ENCODE data around the gene GTF3C1.
"Not testable (repeated sequence)": the region's sequence is repeated elsewhere in the genome, so short reads cannot be mapped to it uniquely, and the experiment has no call there.

Gene GTF3C1, protein sequence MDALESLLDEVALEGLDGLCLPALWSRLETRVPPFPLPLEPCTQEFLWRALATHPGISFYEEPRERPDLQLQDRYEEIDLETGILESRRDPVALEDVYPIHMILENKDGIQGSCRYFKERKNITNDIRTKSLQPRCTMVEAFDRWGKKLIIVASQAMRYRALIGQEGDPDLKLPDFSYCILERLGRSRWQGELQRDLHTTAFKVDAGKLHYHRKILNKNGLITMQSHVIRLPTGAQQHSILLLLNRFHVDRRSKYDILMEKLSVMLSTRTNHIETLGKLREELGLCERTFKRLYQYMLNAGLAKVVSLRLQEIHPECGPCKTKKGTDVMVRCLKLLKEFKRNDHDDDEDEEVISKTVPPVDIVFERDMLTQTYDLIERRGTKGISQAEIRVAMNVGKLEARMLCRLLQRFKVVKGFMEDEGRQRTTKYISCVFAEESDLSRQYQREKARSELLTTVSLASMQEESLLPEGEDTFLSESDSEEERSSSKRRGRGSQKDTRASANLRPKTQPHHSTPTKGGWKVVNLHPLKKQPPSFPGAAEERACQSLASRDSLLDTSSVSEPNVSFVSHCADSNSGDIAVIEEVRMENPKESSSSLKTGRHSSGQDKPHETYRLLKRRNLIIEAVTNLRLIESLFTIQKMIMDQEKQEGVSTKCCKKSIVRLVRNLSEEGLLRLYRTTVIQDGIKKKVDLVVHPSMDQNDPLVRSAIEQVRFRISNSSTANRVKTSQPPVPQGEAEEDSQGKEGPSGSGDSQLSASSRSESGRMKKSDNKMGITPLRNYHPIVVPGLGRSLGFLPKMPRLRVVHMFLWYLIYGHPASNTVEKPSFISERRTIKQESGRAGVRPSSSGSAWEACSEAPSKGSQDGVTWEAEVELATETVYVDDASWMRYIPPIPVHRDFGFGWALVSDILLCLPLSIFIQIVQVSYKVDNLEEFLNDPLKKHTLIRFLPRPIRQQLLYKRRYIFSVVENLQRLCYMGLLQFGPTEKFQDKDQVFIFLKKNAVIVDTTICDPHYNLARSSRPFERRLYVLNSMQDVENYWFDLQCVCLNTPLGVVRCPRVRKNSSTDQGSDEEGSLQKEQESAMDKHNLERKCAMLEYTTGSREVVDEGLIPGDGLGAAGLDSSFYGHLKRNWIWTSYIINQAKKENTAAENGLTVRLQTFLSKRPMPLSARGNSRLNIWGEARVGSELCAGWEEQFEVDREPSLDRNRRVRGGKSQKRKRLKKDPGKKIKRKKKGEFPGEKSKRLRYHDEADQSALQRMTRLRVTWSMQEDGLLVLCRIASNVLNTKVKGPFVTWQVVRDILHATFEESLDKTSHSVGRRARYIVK (N-terminal part only)

DNA sequence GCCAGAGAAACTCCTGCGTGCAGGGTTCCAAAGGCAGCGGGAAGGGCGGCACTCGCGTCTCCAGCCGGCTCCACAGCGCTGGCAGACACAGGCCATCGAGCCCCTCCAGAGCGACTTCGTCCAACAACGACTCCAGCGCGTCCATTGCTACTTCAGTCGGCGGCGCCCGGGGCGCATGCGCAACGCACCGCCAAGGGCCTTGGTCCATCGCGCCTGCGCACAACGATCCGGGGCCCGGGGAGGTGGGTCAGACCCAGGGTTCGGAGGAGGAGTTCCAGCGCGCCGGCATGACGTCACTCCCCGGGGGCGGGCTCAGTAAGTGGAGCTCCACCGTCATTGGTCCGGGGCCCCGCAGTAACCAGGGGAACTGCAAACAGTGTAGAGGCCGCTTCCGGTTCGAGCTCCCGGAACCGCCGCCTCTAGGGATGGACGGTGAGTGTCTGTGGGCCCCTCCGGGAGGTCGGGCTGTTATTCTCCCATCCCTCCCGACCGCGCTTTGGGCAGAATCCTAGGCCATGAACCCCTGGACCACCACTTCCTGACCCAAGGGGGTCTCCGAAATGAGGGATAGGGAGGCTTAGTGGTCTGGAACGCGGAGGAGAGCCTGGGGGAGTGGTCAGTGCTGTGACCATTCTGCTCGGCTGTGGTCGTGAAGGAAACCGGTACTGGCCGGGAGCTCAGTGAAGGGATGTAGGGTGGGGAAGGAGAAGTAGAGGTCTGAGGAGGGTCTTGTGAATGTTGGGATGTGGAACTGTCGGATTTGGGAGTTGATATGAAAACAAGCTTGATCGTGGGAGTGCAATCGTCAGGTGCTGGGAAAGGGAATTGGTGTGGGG lies at the start of gene GTF3C1, which contains the start of gene KATNIP:
TSS of gene GTF3C1 (minus strand) at position 168 of the 836 bp plus-strand sequence. CDS start at position 145, 23 bp downstream.
TSS of gene KATNIP (plus strand) at position 399 of the 836 bp plus-strand sequence. CDS start at position 426, 27 bp downstream.
- DNase-seq = peak; percentile 99 to 100

DNA sequence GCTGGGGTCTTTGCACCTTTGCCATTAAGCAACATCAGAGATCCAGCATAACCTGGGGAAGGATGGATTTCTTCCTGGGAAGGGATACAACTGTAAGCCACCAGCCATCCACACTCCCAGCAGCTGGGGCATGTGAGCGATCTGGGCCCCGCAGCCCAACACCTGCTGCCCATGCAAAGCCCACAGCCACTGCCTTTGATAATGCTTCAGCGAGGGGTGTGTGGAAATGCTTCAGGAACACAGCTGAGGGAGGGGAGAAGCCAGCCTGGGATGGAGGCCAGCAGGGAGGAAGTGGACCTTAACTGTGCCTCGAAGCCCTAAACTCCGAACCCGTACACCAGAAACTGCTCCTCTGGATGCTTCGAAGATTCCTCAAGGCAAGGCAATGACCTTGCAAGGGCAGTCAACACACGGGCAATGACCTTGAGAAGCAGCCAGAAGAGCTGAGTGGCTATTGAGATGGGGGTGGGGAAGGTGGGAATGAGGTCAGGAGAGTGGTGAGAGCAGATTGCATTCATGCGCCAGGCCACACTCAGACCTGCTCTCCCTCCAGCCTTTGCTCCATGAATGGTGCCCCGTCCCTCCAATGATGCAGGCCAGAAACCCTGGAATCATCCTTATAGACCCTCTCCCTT lies 49.3 kb upstream of the GTF3C1 start:
- DNase-seq = no peak

DNA sequence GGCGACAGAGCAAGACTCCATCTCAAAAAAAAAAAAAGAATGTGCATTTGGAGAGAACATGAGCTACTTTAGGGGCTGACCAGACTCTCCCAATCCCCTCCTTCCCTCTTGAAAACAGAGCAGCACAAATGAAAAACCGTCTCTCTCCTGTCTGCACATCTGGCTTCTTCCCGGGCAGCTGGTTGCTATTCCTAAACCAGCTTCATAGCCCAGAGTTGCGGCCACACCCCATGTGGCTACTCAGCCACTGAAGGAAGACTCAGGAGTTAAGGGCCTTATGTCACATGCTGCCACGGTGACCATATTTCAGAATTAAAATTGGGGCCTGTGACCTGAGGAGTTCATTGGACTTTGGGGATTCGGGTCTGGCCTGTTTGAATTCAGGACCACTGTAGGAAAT lies 48.5 kb upstream of the GTF3C1 start:
- DNase-seq = no peak

DNA sequence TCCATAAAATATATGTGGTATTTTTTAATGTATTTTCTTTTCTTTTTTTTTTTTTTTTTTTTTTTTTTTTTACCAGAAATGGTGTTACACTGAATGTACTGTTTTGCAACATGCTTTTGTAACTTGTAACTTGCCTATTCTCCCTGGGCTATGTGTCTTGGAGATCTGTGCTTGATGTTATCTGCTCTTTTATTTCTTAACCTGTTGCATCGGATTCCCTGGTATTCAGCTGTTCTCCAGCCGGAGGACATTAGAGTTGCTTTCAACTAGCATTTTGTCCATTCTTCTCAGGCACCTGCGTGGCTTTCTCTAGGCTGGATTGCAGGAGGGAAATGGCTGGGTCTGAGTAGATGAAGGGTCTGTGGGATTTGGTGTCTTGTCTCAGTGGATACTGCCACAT lies 47.6 kb upstream of the GTF3C1 start:
- no peak for DNase-seq

DNA sequence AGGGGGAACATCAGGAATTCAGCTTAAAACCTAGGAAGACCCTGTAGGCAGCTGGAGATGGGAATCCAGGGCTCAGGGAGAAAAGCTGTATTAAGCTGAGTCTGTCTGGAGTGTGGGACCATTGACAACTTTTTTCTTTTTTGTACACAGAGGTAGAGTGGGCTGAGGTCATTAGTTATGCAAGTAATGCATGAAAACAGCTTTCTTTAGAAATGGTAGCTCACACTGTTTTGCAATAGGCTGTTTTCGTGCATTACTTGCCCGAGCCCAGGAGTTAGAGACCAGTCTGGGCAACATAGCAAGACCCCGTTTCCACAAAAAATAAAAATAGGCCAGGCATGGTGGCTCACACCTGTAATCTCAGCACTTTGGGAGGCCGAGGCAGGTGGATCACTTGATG lies 46.7 kb upstream of the GTF3C1 start:
- no peak for DNase-seq

DNA sequence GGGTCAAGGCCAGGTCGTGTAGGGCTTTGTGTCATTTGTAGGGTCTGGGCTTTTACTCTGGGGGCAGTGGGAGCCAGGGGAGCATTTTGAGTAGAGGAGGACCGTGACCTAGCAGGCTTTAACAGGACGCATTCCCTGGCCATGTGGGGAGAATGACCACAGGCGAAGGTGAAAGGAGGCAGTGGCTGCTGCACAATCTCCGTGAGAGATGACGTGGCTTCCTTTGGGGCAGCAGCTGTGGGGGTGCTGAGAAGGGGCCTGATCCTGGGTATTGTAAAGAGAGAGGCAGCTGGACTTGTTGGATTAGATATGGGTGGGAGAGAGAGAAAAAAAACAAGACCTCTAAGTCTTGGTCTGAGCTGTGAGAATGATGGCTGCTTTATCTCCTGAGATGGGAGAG lies 46.3 kb upstream of the GTF3C1 start:
- DNase-seq = no peak

DNA sequence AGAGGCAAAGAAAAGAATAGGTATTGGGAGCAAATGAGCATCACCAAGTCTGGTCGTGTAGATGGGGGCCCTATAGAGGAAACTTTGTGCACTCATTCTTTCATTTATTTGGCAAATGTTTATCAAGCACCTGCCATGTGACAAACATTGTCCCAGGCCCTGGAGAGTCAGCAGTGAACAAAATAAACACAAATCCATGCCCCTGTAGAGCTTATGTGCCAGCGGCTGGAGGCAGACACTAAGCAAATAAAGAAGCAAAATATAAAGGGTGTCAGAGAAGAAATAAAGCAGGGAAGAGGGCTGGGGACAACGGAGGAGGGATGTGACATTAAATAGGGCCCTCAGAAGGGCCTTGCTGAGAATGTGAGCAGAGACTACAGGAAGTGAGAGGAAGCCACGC lies 45.8 kb upstream of the GTF3C1 start:
- no peak for DNase-seq

DNA sequence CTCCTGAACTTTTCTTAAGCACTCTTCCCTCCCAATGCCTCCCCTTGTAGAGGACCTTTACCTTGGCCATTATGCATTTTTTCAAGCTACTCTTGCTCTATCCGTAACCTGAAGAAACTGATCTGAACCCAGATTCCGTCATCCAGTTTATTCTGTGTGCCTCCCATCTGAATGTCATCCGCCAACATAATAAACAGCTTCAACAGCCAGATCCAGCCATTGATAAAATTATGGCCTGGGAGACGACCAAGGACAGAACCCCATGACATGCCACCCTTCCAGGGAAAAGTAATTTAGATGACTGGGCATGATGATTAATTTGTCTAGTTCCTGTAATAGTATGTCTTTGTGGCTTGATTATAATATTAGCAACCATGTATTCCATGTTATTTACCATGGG lies 42.1 kb upstream of the GTF3C1 start:
- no peak for DNase-seq

DNA sequence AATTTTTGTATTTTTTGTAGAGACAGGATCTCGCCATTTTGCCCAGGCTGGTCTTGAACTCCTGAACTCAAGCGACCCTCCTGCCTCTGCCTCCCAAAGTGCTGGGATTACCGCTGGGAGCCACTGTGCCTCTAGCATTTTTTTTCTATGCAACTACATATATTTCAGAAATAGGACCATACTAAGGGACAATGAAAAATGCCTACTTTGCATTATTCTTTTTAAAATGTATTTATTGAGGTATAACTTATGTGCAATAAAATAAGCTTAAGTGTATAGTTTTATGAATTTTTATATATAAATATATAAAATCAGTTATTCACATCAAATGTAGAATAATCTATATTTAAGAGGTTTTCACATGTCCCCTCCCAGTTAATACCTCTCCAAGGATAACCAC lies 38.3 kb upstream of the GTF3C1 start:
- no peak for DNase-seq

DNA sequence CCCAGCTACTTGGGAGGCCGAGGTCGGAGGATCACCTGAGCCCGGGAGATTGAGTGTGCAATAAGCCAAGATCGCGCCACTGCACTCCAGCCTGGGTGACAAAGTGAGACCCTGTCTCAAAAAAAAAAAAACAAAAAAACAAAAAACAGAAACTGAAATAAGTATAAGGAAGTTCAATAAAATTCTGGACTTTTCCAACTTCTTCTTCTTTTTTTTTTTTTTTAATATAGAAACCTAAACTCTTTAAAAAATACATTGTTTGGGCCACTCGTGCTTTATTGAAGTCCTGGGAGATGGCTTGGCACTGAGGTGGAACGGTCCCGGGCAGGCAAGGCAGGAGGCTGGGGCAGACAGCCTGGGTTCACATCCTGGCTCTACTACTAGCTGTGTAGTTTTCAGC lies 37.0 kb upstream of the GTF3C1 start:
- no peak for DNase-seq

DNA sequence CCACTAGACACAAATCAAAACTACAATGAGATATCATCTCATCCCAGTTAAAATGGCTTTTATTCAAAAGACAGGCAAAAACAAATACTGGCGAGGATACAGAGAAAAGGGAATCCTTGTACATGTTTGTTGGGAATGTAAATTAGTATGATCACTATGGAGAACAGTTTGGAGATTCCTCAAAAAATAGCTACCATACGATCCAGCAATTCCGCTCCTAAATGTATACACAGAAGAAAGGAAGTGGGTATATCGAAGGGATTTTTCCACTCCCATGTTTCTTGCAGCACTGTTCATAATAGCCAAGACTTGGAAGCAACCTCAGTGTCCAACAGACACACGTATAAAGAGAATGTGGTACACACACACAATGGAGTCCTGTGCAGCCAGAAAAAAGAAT lies 35.5 kb upstream of the GTF3C1 start:
- DNase-seq = no peak

DNA sequence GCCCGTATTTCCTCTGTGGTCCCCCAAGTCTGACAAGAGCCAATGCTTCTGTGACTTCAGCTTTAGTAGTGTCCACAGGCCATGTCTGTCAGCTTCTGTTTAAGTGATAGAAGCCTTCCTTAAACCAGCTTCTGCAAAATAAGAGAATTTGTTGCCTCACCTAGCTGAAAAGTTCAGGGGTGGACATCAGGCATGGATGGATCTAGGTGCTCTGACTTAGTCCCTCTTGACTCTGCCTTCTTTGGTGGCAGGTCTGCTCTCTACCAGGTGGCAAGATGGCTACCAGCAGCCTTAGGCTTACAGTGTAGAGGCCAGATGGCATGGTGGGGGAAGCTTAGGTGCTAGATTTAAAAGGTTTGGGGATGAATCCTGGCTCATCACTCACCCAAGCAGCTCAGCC lies 33.9 kb upstream of the GTF3C1 start:
- DNase-seq = no peak

DNA sequence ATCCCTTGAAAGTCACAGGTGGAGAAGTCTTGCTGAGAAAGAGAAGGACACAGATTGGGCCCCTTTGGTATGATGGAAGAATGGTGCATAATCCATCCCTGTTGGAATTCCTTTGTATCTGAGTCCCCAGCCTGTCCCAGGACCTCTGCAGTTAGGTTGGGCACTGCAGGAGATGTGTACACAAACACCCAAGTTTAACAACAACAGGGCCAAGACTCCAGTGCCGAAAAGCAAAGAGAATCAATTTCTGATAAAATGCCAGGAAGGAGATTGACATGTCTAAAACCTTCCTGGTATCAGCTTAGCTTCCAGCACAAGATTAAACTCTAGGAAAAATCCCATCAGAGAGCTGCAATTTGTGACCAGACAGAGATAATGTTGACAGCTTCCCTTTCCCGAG lies 33.2 kb upstream of the GTF3C1 start:
- no peak for DNase-seq

DNA sequence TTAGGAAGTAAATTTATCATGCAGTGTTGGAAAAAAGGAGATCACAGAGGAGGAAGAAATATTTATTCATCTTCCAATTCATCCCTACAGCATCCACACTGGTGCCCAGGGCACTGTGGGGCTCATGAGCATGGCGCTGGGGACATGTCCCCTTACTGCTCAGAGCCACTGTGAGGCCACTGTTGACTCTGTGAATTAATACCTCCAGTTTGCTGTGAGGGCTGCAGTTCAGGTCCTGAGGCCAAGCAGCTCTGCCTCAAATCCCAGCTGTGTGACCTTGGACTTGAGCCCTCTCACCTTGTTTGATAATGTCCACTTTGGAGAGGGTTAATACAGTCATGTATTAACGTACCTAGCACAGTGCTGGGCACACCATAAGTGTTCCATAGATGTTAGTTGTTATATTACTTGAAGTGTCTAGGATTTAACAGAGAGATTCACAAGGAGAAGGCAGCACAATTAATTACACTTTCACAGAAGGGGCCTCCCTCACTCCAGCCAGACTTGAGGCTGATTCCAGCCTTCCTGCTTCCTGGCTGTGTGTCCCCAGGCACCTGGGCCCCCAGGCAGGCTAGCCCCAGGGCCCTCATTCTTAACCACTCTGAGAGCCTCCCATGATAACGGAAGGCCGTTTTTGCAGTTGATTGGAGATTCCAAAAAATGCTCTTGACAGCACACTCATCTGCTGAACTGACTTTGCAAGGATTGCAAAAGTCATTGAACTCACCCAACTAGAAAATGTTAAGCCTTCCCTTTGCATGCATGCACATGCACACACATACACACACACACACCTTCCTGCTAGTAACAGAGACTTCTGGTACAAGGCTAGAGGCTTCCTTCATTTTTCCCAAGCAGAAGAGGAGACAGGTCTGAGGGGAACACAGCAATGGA lies 29.6 kb upstream of the GTF3C1 start:
- no peak for DNase-seq

DNA sequence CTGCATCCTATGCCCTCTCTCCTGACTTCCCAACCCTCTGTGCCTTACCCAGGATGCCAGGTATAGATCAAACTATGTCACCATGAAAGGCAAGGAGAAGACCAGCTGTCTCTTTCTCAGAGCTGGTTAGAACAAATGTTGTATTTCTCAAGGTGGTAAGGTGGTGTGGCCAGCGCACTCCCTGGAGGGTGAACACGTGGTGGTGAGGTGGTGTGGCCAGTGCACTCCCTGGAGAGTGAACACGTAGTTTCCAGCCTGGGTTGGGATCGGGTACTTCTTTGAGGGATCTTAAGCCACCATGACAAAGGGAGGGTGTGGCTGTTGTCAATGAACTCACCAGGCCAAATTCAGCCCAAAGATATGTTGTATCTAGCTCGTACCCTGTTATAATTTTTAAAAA lies 27.0 kb upstream of the GTF3C1 start:
- DNase-seq = no peak

DNA sequence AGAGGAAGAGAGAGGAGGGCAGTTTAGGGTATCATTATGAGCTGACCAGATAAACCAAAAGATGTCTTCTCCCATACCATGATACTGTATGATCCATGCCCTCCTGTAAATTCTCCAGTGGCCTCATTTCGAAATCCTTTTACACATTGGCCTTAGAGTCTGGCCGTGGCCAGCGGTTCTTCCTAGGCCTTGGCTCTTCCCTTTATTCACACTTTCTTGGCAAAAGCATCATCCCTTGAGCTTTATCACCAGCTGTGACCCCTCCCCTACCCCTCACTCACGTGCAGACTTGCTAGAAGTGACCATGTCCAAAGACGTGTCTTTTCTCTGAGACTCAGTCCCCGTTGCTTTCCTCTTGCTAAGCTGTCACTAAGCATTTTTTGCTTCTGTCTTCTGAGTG lies 23.0 kb upstream of the GTF3C1 start:
- no peak for DNase-seq

DNA sequence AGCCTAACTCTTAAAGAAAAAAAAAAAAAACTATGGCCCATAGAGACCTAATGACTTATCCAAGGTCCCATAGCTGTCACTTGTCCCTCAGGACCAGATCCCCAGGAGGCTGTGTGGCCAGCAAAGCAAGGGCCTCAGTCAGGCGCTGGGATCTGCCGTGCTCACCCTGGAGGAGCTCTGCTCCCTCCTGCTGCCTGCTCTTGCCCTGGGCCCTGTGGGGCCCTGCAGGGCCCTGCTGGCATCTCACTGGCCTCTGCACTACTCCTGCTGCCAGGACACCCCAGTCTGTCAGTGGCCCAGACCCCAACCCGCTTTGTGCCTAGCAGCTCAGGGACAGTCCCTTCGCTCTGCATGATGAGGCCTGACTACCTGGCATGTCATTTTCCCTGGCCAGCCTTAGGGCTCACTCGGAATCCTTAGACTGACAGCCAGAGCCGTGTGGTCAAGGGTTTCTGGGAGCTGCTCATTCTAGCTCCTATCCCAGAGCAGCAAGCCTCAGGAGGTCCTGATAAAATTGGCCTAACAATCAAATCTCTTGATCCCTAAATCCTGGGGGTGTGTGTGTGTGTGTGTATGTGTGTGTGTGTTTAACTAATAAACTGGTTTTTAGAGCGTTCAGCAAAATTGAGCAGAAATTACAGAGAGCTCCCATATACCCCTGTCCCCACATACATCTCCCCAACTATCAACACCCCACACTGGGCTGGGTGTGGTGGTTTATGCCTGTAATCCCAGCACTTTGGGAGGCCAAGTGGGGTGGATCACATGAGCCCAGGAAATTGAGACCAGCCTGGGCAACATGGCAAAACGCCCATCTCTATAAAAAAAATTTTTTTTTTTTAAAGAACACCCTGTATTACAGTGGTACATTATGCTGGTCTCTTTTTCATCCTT lies 22.0 kb upstream of the GTF3C1 start:
- DNase-seq = no peak

DNA sequence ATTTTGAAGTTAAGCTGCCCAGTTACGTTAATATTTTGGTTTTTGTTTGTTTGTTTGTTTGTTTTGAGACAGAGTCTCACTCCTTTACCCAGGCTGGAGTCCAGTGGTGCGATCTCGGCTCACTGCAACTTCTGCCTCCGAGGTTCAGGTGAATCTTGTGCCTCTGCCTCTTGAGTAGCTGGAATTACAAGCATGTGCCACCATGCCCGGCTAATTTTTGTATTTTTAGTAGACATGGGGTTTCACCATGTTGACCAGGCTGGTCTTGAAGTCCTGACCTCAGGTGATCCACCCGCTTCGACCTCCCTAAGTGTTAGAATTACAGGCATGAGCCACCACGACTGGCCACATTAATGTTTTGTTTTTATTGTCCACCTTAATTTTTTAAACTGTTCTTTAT lies 21.3 kb upstream of the GTF3C1 start:
- DNase-seq = not testable (repeated sequence)

DNA sequence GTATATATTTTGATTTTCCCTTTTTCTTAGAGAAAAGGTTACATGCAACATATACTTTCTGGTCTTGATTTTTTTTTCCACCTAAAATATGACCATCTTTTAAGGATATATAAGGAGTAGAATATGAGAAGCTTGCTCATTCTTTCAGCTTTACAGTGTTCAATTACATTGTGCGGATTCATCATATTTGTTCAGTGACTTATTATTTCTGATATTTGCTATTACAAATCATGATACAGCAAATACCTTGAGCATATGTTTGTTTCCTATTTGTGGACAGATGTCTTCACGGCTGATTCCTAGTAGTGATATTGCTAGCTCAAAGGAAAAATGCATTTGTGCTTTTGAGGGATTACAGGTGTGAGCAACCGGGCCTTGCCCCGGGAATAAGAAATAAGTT lies 18.4 kb upstream of the GTF3C1 start:
- DNase-seq = no peak

Measured in CD4-positive, alpha-beta T cell treated with Interleukin-1 beta for 1 hour (primary cell).